ENCODE results near the gene SPN.

GRCh38 chr16:29705030-29705429, 42.0 kb downstream of the SPN start:
- TF ChIP-seq TAF1 (IDR thresholded peaks at IDR 0.05; ENCODE audit: borderline replicate concordance, low read depth, low read length) (no peak), POLR2AphosphoS5 (IDR thresholded peaks at IDR 0.05; ENCODE audit: low read depth, low read length) (no peak)

Measured in GM12892 (cell line).